ENCODE measurements around the gene OR4D2. TPM values are rescaled to one million over a fixed set of nuclear protein-coding genes. Genes with fewer than 3 reads are reported as not detected.

The OR4D2 gene
- total and polyA plus RNA-seq, 2 of the 8 experiments (the other 6 are each of a cell fraction or from before 2014, with no cell fraction given), result not detected

DNA sequence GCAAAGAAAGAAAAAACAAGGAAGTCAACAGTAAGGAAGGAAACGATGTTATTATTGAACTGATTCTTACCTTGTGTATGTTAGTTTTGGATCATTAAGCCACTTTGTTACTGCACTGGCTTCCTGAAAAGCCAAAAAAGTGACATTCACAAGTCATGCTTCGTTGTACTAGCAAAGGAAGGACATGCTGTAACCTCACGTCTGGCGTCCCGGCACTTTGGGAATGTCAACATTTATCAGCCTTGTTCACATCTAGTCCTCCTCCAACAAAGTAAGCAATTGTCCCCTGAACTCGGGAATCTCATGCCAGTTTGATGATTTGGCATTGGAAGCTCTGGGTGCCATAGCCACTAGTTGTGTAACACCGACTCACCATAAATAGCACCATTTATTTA, 53.0 kb downstream of the OR4D2 start (continued):
- TF ChIP-seq GABPA (IDR thresholded peaks at IDR 0.05; ENCODE audit: borderline replicate concordance, insufficient read depth, low read length), result no peak
- no peak for TF ChIP-seq NANOG (IDR thresholded peaks at IDR 0.05; ENCODE audit: insufficient read depth, low read depth, low read length, poor library complexity, severe bottlenecking)
- no peak for TF ChIP-seq RNF2 (IDR thresholded peaks at IDR 0.05; ENCODE audit: borderline replicate concordance, low read depth, low read length, missing control alignments, poor library complexity, severe bottlenecking)
- no peak for TF ChIP-seq CEBPB (IDR thresholded peaks at IDR 0.05; ENCODE audit: low read depth, low read length)
- no peak for TF ChIP-seq TAF7 (optimal IDR thresholded peaks at IDR 0.05; ENCODE audit: borderline replicate concordance, low read depth, low read length)

Other genes starting within 250 kb of the OR4D2 start
- gene CUEDC1, start 211.6 kb upstream of the OR4D2 start, total RNA-seq (2021; fragmentation: NEBNext Ultra II Directional; extraction: Animal tissue kit (Norgen Biotek cat#: 25700)), result 7.8 and 10.7 TPM in 2 replicates
- gene CUEDC1, start 211.6 kb upstream of the OR4D2 start, polyA plus RNA-seq (2011; rRNA removed), result 4.0 and 6.7 TPM in 2 replicates
- 56.7 and 61.9 TPM in 2 replicates for gene VEZF1, start 178.7 kb upstream of the OR4D2 start, total RNA-seq (2021; fragmentation: NEBNext Ultra II Directional; extraction: Animal tissue kit (Norgen Biotek cat#: 25700))
- gene VEZF1, start 178.7 kb upstream of the OR4D2 start, polyA plus RNA-seq (2011; rRNA removed), result 21.5 and 28.9 TPM in 2 replicates
- 429 and 433 TPM in 2 replicates for gene SRSF1, start 159.7 kb upstream of the OR4D2 start, total RNA-seq (2021; fragmentation: NEBNext Ultra II Directional; extraction: Animal tissue kit (Norgen Biotek cat#: 25700))
- 149 and 300 TPM in 2 replicates for gene SRSF1, start 159.7 kb upstream of the OR4D2 start, polyA plus RNA-seq (2011; rRNA removed)
- 49.7 and 52.7 TPM in 2 replicates for gene DYNLL2, start 83.6 kb upstream of the OR4D2 start, total RNA-seq (2021; fragmentation: NEBNext Ultra II Directional; extraction: Animal tissue kit (Norgen Biotek cat#: 25700))
- gene DYNLL2, start 83.6 kb upstream of the OR4D2 start, polyA plus RNA-seq (2011; rRNA removed), result 19.8 and 21.6 TPM in 2 replicates
- 0.32 and 0.33 TPM in 2 replicates for gene OR4D1, start 18.6 kb upstream of the OR4D2 start, total RNA-seq (2021; fragmentation: NEBNext Ultra II Directional; extraction: Animal tissue kit (Norgen Biotek cat#: 25700))
- 0.39 and 0.44 TPM in 2 replicates for gene OR4D1, start 18.6 kb upstream of the OR4D2 start, polyA plus RNA-seq (2011; rRNA removed)
- not detected in 2 replicates for gene EPX, start 25.7 kb downstream of the OR4D2 start, total RNA-seq (2021; fragmentation: NEBNext Ultra II Directional; extraction: Animal tissue kit (Norgen Biotek cat#: 25700))
- gene EPX, start 25.7 kb downstream of the OR4D2 start, polyA plus RNA-seq (2011; rRNA removed), result not detected in 2 replicates
- gene MKS1, start 52.3 kb downstream of the OR4D2 start, total RNA-seq (2021; fragmentation: NEBNext Ultra II Directional; extraction: Animal tissue kit (Norgen Biotek cat#: 25700)), result 20.6 and 21.7 TPM in 2 replicates
- 12.0 and 15.3 TPM in 2 replicates for gene MKS1, start 52.3 kb downstream of the OR4D2 start, polyA plus RNA-seq (2011; rRNA removed)
- gene LPO, start 71.6 kb downstream of the OR4D2 start, total RNA-seq (2021; fragmentation: NEBNext Ultra II Directional; extraction: Animal tissue kit (Norgen Biotek cat#: 25700)), result 0.44 and 0.52 TPM in 2 replicates
- gene LPO, start 71.6 kb downstream of the OR4D2 start, polyA plus RNA-seq (2011; rRNA removed), result 0.38 and 0.46 TPM in 2 replicates
- gene MPO, start 114.0 kb downstream of the OR4D2 start, total RNA-seq (2021; fragmentation: NEBNext Ultra II Directional; extraction: Animal tissue kit (Norgen Biotek cat#: 25700)), result 0.74 TPM in 1 of 2 replicates, not detected in the other
- gene MPO, start 114.0 kb downstream of the OR4D2 start, polyA plus RNA-seq (2011; rRNA removed), result 0.06 and 0.13 TPM in 2 replicates
- gene TSPOAP1, start 161.8 kb downstream of the OR4D2 start, total RNA-seq (2021; fragmentation: NEBNext Ultra II Directional; extraction: Animal tissue kit (Norgen Biotek cat#: 25700)), result 9.2 and 9.8 TPM in 2 replicates
- 7.6 and 9.8 TPM in 2 replicates for gene TSPOAP1, start 161.8 kb downstream of the OR4D2 start, polyA plus RNA-seq (2011; rRNA removed)
- 103 and 112 TPM in 2 replicates for gene SUPT4H1, start 185.2 kb downstream of the OR4D2 start, total RNA-seq (2021; fragmentation: NEBNext Ultra II Directional; extraction: Animal tissue kit (Norgen Biotek cat#: 25700))
- gene SUPT4H1, start 185.2 kb downstream of the OR4D2 start, polyA plus RNA-seq (2011; rRNA removed), result 115 and 143 TPM in 2 replicates